IPS-18a (cell line): Measurements from ENCODE around the gene MRPS5.
"Not testable (repeated sequence)": the region's sequence is repeated elsewhere in the genome, so short reads cannot be mapped to it uniquely, and the experiment has no call there.

ENCODE experiments used
- H3K27ac ChIP-seq: one replicate; pipeline ENCODE4 v1.5.1; 2013; ENCODE audit warnings: low read length
- H3K27me3 ChIP-seq: one replicate; pipeline ENCODE4 v1.6.1; 2013; ENCODE audit warnings: mild to moderate bottlenecking, low read length; ENCODE audit not compliant: control insufficient read depth, insufficient read depth
- H3K36me3 ChIP-seq: one replicate; pipeline ENCODE4 v1.6.1; 2013; ENCODE audit warnings: low read depth, low read length; ENCODE audit not compliant: control insufficient read depth
- H3K4me1 ChIP-seq: one replicate; pipeline ENCODE4 v1.6.1; 2013; ENCODE audit warnings: low read depth, low read length; ENCODE audit not compliant: control insufficient read depth
- H3K4me3 ChIP-seq: one replicate; pipeline ENCODE4 v1.5.1; 2013; ENCODE audit warnings: low read length
- H3K9ac ChIP-seq: one replicate; pipeline ENCODE4 v1.6.1; 2013; ENCODE audit warnings: mild to moderate bottlenecking, low read length, moderate library complexity
- H3K9me3 ChIP-seq: one replicate; pipeline ENCODE4 v1.6.1; 2013; ENCODE audit warnings: low read depth, low read length; ENCODE audit not compliant: control insufficient read depth

MRPS5 gene

DNA sequence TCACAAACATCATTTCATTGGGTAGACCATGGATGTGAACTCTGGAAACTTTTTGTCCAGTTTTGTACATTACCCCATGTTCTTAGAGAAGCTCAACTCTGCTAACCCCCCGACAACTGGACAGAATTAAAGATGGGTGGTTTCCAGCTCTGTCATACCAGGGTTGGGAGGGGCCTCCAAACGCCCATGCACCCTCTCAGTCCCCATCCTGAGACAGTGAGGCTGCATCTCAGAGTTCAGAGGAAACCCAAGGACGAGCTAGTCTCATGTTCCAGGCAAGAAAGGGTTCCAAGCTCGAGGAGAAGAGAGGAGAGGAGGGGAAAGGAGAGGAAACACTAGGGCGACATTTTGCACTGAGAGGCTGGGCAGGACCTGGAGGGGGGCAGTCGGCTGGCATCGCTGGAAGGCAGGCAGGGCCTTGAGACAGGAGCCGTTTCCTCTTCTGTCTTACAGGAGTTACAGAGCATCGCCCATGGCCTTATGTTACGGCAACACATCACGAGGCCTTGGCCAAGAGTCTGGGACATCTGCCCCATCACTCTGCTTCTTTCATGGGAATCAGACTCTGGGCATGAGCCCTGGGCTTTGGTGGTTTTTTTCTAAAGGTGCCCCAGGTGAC is 79.7 kb downstream of the MRPS5 start:
- no peaks in the 10 kb centered on the region for H3K9me3 ChIP-seq
- H3K9ac ChIP-seq: no peak overlapping the region
- no peak overlapping the region for H3K4me3 ChIP-seq
- no peak overlapping the region for H3K27ac ChIP-seq
- H3K36me3 ChIP-seq: no peaks in the 10 kb centered on the region
- no peaks in the 10 kb centered on the region for H3K4me1 ChIP-seq
- H3K27me3 ChIP-seq: no peaks in the 10 kb centered on the region

DNA sequence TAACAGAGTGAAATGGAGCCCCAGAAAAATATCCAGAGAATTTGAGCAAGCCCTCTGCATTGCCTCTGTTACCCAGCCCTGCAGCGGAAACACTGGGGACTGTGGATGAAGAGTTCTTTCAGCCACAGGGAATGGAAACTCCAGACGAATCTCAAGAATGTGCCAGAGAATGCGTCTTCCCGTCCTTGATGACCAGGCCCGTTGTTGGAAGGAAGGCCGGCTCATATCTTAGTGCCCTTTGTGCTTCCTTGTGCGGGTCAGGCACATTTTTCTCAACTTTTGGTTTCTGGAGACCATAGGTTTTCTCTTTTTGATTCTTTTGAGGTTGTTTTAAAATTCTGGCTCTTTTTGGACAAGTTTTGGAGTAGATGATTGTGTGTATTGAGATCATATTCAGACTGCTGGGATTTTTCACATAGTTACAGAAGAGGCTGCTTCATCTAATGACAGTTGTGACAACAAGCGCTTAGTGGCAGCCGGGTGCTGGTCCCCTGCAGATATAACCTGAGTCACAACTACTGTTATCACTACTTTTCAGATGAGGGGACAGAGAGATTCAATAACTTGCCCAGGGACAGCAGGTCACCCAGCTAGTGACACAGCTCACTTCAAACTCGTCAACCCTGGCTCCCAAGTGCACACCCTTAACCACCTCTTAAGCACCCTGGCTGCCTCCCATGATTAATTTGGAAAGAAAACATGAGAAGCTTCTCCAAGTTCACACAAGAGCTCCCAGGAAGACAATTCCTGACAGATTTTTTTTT is 80.4 kb downstream of the MRPS5 start:
- Histone ChIP-seq H3K27ac (no peak overlapping the region), H3K36me3 (no peaks in the 10 kb centered on the region), H3K4me1 (no peaks in the 10 kb centered on the region), H3K27me3 (no peaks in the 10 kb centered on the region), H3K4me3 (no peak overlapping the region), H3K9me3 (no peaks in the 10 kb centered on the region), H3K9ac (no peak overlapping the region)

DNA sequence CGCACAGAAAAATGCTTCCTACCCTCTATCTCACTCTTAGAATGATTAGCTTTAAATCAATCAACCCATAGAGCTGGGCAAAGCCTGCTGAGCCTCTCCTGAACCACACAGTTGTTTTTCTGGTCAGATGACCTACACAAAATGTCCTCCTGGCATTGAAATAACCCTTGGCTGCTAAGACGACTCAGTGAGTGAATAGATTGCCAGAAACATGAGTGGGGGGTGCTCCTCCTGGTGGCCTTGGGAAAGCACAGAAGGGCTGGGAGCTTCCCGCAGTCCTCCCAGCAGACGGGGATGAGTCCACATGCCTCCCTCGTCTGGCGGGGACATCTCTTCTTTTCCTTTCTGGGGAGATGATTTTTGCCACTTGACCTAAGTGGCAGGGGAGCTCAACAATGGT is 81.2 kb downstream of the MRPS5 start:
- H3K27ac ChIP-seq: no peak overlapping the region
- no peaks in the 10 kb centered on the region for H3K9me3 ChIP-seq
- H3K4me3 ChIP-seq: no peak overlapping the region
- H3K27me3 ChIP-seq: no peaks in the 10 kb centered on the region
- no peaks in the 10 kb centered on the region for H3K36me3 ChIP-seq
- no peaks in the 10 kb centered on the region for H3K4me1 ChIP-seq
- no peak overlapping the region for H3K9ac ChIP-seq

DNA sequence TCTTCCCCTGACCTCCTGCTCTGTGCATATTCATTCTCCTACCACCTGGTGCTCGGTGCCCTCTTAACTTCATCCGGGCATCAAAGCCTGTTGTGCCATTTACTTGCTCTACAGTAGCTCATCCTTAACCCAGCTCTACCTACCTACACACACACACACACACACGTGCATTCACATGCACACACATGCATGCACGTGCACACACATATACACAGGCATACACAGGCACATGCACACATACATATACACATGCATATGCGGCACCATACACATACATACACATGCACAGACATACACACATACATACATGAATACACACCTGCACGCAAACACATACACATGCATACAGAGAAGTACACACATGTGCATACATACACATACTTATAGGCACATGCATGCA is 81.6 kb downstream of the MRPS5 start:
- no peak overlapping the region for H3K4me3 ChIP-seq
- no peak overlapping the region for H3K27ac ChIP-seq
- H3K4me1 ChIP-seq: no peaks in the 10 kb centered on the region
- no peak overlapping the region for H3K9ac ChIP-seq
- H3K27me3 ChIP-seq: no peaks in the 10 kb centered on the region
- no peaks in the 10 kb centered on the region for H3K36me3 ChIP-seq
- no peaks in the 10 kb centered on the region for H3K9me3 ChIP-seq

DNA sequence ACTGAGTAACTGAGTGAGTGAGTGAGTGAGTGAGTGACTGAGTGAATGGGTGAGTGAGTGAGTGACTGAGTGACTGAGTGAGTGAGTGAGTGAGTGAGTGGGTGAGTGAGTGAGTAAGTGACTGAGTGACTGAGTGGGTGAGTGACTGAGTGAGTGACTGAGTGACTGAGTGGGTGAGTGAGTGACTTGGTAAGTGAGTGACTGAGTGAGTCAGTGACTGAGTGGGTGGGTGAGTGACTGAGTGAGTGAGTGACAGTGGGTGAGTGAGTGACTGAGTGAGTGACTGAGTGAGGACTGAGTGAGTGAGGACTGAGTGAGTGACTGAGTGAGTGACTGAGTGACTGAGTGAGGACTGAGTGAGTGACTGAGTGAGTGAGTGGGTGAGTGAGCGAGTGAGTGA is 82.2 kb downstream of the MRPS5 start:
- Histone ChIP-seq H3K27me3 (no peaks in the 10 kb centered on the region), H3K9ac (no peak overlapping the region), H3K4me1 (no peaks in the 10 kb centered on the region), H3K36me3 (no peaks in the 10 kb centered on the region), H3K9me3 (no peaks in the 10 kb centered on the region), H3K27ac (no peak overlapping the region), H3K4me3 (no peak overlapping the region)

DNA sequence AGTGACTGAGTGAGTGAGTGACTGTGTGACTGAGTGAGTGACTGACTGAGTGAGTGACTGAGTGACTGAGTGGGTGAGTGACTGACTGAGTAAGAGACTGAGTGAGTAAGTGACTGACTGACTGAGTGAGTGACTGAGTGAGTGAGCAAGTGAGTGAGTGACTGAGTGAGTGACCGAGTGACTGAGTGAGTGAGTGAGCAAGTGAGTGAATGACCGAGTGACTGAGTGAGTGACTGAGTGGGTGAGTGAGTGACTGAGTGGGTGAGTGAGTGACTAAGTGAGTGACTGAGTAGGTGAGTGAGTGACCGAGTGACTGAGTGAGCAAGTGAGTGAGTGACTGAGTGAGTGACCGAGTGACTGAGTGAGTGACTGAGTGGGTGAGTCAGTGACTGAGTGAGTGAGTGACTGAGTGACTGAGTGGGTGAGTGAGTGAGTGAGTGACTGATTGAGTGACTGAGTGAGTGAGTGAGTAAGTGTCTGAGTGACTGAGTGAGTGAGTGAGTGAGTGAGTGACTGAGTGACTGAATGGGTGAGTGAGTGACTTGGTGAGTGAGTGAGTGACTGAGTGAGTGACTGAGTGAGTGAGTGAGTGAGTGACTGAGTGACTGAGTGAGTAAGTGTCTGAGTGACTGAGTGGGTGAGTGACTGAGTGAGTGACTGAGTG is 82.8 kb downstream of the MRPS5 start:
- H3K9ac ChIP-seq: no peak overlapping the region
- no peaks in the 10 kb centered on the region for H3K4me1 ChIP-seq
- H3K27ac ChIP-seq: no peak overlapping the region
- H3K36me3 ChIP-seq: no peaks in the 10 kb centered on the region
- H3K9me3 ChIP-seq: no peaks in the 10 kb centered on the region
- H3K27me3 ChIP-seq: no peaks in the 10 kb centered on the region
- H3K4me3 ChIP-seq: no peak overlapping the region

DNA sequence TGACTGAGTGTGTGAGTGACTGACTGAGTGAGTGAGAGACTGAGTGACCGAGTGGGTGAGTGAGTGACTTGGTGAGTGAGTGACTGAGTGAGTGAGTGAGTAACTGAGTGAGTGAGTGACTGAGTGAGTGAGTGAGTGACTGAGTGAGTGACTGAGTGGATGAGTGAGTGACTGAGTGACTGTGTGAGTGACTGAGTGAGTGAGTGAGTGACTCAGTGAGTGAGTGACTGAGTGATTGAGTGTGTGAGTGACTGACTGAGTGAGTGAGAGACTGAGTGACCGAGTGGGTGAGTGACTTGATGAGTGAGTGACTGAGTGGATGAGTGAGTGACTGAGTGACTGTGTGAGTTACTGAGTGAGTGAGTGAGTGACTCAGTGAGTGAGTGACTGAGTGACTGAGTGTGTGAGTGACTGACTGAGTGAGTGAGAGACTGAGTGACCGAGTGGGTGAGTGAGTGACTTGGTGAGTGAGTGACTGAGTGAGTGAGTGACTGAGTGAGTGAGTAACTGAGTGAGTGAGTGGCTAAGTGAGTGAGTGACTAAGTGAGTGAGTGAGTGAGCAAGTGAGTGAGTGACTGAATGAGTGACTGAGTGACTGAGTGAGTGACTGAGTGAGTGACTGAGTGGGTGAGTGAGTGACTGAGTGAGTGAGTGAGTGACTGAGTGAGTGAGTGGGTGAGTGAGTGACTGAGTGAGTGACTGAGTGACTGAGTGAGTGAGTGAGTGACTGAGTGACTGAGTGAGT is 83.6 kb downstream of the MRPS5 start:
- not testable (repeated sequence) for H3K27me3 ChIP-seq, H3K9ac ChIP-seq, H3K9me3 ChIP-seq, H3K4me1 ChIP-seq, H3K4me3 ChIP-seq, H3K27ac ChIP-seq, H3K36me3 ChIP-seq

DNA sequence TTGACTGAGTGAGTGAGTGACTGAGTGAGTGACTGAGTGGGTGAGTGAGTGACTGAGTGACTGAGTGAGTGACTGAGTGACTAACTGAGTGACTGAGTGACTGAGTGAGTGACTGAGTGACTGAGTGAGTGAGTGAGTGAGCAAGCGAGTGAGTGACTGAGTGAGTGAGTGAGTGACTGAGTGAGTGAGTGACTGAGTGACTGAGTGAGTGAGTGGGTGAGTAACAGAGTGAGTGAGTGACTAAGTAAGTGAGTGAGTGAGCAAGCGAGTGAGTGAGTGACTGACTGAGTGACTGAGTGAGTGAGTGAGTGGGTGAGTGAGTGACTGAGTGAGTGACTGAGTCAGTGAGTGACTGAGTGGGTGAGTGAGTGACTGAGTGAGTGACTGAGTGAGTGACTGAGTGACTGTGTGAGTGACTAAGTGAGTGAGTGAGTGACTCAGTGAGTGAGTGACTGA is 84.2 kb downstream of the MRPS5 start:
- no peak overlapping the region for H3K27ac ChIP-seq
- H3K9me3 ChIP-seq: no peaks in the 10 kb centered on the region
- no peaks in the 10 kb centered on the region for H3K4me1 ChIP-seq
- no peaks in the 10 kb centered on the region for H3K27me3 ChIP-seq
- no peaks in the 10 kb centered on the region for H3K36me3 ChIP-seq
- no peak overlapping the region for H3K4me3 ChIP-seq
- H3K9ac ChIP-seq: no peak overlapping the region

DNA sequence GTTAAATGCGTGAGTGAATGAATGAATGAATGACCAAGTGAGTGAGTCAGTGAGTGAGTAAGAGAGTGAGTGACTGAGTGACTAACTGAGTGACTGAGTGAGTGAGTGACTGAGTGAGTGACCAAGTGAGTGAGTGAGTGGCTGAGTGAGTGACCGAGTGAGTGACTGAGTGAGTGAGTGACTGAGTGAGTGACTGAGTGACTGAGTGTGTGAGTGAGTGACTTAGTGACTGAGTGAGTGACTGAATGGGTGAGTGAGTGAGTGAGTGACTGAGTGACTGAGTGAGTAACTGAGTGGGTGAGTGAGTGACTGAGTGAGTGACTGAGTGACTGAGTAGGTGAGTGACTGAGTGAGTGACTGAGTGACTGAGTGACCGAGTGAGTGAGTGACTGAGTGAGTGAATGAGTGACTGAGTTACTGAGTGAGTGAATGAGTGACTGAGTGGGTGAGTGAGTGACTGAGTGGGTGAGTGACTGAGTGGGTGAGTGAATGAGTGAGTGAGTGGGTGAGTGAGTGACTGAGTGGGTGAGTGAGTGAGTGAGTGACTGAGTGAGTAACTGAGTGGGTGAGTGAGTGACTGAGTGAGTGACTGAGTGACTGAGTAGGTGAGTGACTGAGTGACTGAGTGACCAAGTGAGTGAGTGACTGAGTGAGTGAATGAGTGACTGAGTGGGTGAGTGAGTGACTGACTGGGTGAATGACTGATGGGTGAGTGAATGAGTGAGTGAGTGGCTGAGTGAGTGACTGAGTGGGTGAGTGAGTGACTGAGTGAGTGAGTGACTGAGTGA is 84.8 kb downstream of the MRPS5 start:
- Histone ChIP-seq H3K27ac (no peak overlapping the region), H3K27me3 (no peaks in the 10 kb centered on the region), H3K4me1 (no peaks in the 10 kb centered on the region), H3K9me3 (no peaks in the 10 kb centered on the region), H3K9ac (no peak overlapping the region), H3K36me3 (no peaks in the 10 kb centered on the region), H3K4me3 (no peak overlapping the region)
